Measurements from ENCODE around the gene REG4. TPM values are rescaled to one million over a fixed set of nuclear protein-coding genes. Genes with fewer than 3 reads are reported as not detected.

REG4 gene
- total RNA-seq, 4 donors from 2014 or later, result 27.2 to 559 (median 132) TPM

- DNase-seq, result no peak
- H3K27me3 ChIP-seq, result no peaks in the 10 kb centered on the region
- TF ChIP-seq CTCF (IDR thresholded peaks at IDR 0.05) (no peak), POLR2A (IDR thresholded peaks at IDR 0.05) (no peak)
- peak overlapping the region in 1 of 4 donors; percentile 62 for H3K4me3 ChIP-seq
- no peak overlapping the region for H3K27ac ChIP-seq
- no peaks in the 10 kb centered on the region for H3K9me3 ChIP-seq
- peaks cover 0 to 13% (median 0%) of the 10 kb centered on the region in 4 donors for H3K4me1 ChIP-seq
- H3K36me3 ChIP-seq, result no peaks in the 10 kb centered on the region
Observed at GRCh38 chr1:119762953-119763352, 48.3 kb downstream of the REG4 start.

GRCh38 chr1:119762409-119762808 lies 48.9 kb downstream of the REG4 start:
- Histone ChIP-seq H3K27ac (no peak overlapping the region), H3K4me3 (no peak overlapping the region), H3K9me3 (no peaks in the 10 kb centered on the region), H3K4me1 (peaks cover 0 to 11% (median 0%) of the 10 kb centered on the region in 4 donors), H3K36me3 (no peaks in the 10 kb centered on the region), H3K27me3 (no peaks in the 10 kb centered on the region)
- TF ChIP-seq POLR2A (IDR thresholded peaks at IDR 0.05) (no peak), CTCF (IDR thresholded peaks at IDR 0.05) (no peak)
- no peak for DNase-seq

- no peak for DNase-seq
- TF ChIP-seq CTCF (IDR thresholded peaks at IDR 0.05), result no peak
- no peak for TF ChIP-seq POLR2A (IDR thresholded peaks at IDR 0.05)
- Histone ChIP-seq H3K9me3 (no peaks in the 10 kb centered on the region), H3K4me3 (no peak overlapping the region), H3K27me3 (no peaks in the 10 kb centered on the region), H3K36me3 (no peaks in the 10 kb centered on the region), H3K27ac (no peak overlapping the region), H3K4me1 (no peaks in the 10 kb centered on the region)
Observed at GRCh38 chr1:119758584-119758983, 52.7 kb downstream of the REG4 start.

DNA sequence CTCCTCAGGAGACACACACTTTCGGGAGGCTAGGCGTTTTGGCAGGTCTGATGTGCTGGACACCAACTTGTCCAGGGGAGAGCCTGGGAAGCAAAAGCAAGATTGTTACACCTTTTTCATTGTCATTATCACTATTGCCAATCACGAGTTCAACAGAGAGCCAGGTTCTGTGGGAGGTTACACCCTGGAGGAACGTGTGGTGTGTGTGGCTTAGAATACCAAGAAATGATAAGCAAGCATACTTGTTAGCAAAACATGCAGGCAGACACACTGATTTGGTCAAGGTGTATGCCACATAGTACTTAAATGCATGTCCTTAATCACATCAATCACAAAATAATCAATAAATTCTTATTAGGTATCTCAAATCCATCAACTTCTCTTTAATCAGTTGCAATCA lies 58.7 kb downstream of the REG4 start:
- no peak overlapping the region for H3K4me3 ChIP-seq
- no peaks in the 10 kb centered on the region for H3K4me1 ChIP-seq
- no peak for DNase-seq
- TF ChIP-seq CTCF (IDR thresholded peaks at IDR 0.05) (no peak), POLR2A (IDR thresholded peaks at IDR 0.05) (no peak)
- no peaks in the 10 kb centered on the region for H3K27me3 ChIP-seq
- H3K36me3 ChIP-seq, result no peaks in the 10 kb centered on the region
- no peaks in the 10 kb centered on the region for H3K9me3 ChIP-seq
- H3K27ac ChIP-seq, result no peak overlapping the region

GRCh38 chr1:119748040-119748439 lies 63.2 kb downstream of the REG4 start:
- no peak for DNase-seq
- TF ChIP-seq POLR2A (IDR thresholded peaks at IDR 0.05) (no peak), CTCF (IDR thresholded peaks at IDR 0.05) (no peak)
- no peaks in the 10 kb centered on the region for H3K27me3 ChIP-seq
- H3K9me3 ChIP-seq, result no peaks in the 10 kb centered on the region
- H3K4me1 ChIP-seq, result no peaks in the 10 kb centered on the region
- no peak overlapping the region for H3K27ac ChIP-seq
- no peak overlapping the region for H3K4me3 ChIP-seq
- H3K36me3 ChIP-seq, result no peaks in the 10 kb centered on the region

DNA sequence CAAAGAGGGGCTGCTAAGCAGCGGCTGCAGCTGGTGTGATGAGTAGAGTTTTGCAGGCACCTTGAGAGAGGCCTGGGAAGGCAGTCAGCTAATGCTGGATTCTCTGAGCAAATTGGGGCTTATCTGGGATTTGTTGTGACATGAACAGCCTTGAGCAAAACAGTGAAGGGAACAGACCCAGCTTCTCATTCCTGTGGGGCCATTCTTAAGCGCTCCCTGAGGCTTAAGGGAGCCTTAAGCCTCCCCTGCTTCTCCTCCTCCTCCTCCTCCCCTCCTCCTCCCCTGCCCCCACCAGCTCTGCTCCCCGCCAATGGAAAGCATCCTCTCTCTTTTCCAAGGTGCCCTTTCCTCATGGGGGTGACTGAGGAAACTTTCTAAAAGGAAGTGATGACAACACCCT lies 63.8 kb downstream of the REG4 start:
- H3K27ac ChIP-seq, result peak overlapping the region in 1 of 4 donors; percentile 25
- TF ChIP-seq CTCF (IDR thresholded peaks at IDR 0.05) (no peak), POLR2A (IDR thresholded peaks at IDR 0.05) (no peak)
- no peak overlapping the region for H3K4me3 ChIP-seq
- H3K9me3 ChIP-seq, result no peaks in the 10 kb centered on the region
- DNase-seq, result no peak
- no peaks in the 10 kb centered on the region for H3K4me1 ChIP-seq
- H3K36me3 ChIP-seq, result no peaks in the 10 kb centered on the region
- no peaks in the 10 kb centered on the region for H3K27me3 ChIP-seq
